GM21737 (cell line): ENCODE measurements around the gene PIWIL1.

Experiments
- ATAC-seq: cut with Tn5 transposase; IDR thresholded peaks from one replicate; pipeline ENCODE4 v1.9.1; 2021; ENCODE audit warnings: mild to moderate bottlenecking, moderate library complexity; ENCODE audit not compliant: unreplicated experiment

Gene PIWIL1

DNA sequence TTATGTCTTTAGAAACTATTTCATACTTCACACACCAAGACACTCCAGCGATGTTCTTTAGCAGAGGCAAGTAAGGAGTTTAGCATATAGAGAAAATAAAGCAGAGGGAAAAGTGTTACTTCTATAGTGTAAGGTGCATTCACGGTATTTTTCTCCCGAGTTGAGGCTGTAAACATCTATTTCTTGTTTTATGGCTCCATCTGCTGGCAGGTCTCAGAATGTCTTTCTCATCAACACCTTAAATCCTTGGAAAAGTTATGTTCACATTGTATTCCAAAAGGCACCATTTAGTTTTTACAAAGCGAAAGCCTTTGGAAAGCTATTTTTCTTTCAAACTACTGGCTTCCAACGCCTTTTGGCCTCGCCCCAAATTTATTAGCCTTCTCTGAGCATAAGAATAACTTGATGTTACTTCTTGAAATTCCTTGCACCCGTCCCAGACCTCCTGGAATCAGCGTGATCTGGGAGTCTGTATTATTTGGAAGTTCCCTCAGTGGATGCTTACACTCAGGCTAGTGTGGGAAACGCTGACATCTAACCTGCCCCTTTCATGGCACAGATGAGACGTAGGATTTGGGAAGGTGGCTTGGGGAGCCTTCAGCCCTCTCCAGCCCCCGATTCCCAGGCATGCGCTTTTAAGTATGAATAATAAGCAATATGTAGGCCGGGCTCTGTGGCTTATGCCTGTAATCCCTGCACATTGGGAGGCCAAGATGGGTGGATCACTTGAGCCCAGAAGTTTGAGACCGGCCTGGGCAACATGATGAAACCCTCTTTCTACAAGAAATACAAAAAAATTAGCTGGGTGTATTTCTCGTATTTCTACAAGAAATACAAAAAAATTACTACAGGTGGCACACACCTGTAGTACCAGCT lies 1.9 kb upstream of the PIWIL1 start:
- ATAC-seq: no peak

DNA sequence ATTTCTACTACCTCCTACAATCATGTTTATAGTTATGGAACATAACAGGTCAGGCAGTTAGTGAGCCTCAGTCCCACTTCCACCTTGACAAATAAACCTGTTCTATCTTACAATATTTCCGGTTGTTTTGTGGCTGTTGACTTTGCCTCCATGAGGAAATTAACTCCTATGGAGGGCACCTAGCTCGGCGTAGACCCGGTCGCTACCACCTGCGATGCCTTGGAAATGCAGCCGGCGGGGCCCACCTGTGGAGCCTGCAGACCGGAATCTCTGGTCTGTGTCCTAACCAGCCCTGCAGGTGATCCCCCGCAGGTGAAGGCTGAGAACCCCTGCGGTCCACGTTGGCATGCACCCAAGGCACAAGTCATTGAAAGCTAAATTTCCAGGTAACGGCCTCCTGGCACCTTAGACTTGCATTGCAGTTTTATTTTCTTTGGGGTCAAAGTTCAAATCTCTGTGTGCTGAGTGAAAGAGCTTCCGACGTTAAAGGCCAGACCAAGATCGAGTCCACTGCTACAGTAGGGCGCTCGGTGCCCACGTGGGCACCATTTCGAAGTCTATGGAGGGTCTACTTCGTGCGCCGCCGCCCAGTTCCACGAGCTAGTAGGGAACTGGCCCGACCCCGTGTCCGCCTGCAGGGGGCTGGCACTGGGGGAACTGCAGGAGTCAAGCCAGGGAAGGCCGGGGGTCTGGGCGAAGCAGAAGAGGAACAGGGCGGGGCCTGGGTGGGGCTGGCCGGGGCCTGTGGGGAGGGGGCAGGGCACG lies 782 bp upstream of the PIWIL1 start:
- ATAC-seq: no peak

DNA sequence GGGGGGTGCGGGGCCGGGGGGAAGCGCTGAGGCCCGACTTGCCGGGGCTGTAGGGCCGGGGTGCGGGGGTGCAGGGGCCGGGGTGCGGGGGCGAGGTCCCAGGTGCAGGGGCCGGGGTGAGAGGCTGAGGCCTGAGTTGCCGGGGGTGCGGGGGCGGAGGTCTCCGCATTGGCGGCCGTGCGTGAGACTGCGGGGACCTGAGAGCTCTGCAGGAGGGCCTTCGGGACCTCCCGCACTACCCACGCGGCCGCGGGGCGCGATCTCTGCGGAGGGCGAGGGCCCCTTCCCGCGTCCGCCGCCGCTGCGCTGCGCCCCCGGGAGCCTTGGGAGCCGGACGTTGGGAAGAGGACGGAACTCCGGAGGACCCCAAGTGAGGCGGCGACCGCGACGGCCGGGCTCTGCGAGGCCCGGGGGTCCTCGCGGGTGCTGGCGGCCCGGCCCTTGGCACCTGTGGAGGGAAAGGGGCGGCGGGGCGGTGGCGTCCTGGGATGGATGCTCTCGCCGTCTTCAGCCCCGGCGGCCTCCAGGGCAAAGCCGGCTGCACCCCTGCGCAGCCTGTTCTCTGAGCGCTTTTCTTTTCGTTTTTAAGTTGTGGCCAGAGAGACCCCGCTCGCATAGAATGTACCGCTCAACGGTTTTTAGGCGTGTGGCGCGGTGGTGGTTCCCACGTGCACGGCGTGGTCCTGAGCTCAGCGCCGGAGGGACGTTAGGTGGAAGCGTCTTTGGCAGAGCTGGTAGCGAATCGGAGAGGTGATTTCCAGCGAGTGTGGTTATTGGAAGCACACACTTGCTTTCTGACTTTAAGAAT lies 1.3 kb downstream of the PIWIL1 start:
- ATAC-seq: no peak

DNA sequence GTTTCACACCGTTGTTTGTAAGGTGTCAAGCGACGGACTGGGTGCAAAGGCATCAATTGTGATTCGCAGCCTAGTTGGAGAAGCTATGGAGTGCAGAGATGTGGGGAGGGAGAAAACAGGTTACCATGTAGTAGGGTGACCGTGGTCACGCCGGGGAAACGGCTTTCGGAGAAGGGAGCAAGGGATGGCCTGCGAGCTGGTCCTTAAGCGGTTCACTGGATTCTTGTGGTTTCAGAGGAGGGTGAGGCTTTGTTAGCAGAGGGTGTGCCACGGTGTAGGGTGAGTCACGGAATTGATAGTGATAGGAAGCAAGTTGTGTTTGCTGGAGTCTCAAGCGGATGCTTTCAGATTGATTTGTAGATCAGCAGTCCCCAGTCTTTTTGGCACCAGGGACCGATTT lies 2.3 kb downstream of the PIWIL1 start:
- ATAC-seq: no peak

DNA sequence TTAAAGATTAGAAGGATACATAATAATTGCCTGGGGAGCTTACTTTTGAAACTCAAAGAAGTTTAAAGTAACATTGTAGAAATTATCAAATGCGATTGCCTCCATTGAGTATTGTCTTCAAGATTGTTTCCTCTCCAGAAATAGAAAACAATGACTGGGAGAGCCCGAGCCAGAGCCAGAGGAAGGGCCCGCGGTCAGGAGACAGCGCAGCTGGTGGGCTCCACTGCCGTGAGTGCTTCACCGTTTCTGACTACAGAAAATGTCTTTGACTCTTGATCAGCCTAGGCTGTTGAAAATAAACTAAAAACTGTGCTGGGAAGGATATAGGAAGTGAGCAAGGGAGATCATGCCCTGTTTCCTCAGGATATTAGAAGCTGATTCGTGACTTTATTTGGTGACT lies 4.8 kb downstream of the PIWIL1 start:
- no peak for ATAC-seq

DNA sequence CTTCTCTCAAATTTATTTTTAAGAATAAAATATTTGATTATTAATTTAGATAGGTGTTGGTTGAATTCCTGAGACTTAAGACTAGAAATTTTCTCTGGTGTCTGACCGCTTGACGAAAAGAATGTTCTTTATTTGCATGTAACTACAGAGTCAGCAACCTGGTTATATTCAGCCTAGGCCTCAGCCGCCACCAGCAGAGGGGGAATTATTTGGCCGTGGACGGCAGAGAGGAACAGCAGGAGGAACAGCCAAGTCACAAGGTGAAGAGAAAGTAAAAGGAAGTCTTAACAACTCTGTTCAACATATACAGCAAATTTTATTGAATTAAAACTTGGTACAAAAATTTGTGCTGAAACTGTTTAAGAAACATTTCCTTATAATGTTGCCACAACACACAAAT lies 5.2 kb downstream of the PIWIL1 start:
- no peak for ATAC-seq

DNA sequence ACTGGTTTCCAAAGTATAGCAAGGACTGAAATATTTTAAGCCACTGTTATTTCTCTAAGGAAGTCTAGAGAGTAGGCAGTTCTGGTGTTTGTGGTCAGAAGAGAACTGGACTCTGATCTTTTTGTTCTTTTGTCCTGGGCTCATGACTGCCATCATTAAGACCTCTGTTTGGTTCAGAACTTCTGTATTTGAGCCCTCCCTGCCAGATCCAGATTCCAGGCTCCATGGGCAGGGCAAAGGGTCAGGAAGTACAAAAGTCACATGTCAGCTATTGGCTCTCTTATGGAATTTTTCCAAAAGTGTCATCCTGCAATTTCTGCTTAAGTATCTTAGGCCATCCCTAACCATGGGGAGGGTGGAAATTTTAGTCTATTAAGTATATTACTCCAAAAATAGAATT lies 6.8 kb downstream of the PIWIL1 start:
- ATAC-seq: no peak

DNA sequence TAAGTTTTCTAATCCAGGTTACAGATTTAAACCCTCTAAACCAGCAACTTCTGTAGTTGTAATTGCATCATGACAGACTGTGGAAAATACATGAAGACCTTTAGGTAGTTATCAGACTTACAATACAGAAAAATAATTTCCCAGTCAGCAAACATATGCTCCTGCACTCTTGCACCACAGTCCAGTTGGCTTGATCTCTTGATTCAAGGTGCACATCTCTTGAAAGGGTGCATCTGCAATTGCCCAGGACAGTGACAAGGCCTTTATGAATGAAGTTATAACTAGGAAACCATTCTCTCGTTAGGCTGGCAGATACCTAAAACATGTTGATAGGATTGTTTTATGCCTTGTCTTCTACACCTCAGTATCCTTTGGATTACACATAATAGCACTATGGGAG lies 7.6 kb downstream of the PIWIL1 start:
- ATAC-seq: no peak

DNA sequence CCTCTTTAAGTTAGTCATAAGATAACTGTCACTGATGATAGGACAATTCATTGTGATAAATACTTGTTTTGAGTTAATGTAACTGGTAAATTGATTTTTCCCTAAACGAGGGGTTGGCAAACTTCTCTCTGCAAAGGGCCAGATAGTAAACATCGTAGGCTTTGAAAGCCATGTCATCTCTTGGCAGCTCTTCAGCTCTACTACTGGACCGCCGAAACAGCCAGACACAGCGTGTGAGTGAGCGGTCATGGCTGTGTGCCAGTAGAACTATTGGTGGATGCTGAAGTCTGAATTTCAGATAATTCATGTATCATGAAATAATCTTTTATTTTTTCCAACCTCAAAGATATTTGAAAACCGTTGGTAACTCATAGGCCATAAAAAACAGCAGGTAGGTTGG lies 9.9 kb downstream of the PIWIL1 start:
- no peak for ATAC-seq

DNA sequence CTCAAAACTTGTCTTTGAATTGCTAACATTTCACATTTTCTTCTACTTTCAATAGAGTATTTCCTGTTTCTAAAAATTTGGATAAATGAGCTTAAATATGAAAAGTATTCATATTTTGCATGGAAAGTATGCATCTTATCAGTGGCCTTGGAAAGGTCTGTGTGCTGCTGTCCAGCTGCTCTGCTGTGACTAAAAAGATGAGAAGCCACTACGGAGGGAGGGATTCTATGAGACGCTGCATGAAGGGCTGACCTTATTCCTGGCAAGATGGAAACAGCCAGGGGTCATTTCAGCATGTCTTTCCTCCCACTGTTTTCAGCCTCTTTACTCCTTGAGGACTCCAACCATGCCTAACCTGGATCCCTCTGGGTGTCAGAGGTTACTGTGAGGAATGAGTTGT lies 13.0 kb downstream of the PIWIL1 start:
- ATAC-seq: no peak

DNA sequence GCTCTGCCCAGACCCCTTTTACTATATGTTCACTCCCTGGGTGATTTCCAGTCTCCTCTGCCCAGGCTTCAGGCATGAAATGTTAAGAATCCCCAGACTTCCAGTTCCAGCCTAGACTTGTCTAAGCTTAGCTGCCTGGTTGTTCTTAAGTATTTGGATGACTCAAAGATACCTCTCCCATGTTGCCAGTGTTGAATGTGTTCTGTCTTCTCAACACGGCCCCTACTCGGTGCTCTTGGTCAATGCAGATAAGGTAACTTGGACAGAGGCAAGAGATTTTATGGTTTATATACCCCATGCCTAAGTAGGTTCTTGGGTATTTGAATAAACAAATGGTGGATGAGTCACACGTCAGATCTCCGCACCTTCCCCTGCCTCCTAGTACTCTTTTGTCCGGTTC lies 13.6 kb downstream of the PIWIL1 start:
- ATAC-seq: no peak

DNA sequence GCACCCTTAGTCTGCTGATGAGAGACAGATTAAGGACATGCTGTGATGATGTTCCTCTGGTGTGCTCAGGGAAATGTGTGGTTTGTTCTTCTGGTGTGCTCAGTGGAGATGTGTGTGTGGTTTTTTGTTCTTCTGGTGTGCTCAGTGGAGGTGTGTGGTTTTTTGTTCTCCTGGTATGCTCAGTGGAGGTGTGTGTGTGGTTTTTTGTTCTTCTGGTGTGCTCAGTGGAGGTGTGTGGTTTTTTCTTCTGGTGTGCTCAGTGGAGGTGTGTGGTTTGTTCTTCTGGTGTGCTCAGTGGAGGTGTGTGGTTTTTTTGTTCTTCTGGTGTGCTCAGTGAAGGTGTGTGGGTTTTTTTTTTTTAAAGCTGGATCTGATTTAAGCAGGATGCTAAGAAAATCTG lies 15.4 kb downstream of the PIWIL1 start:
- no peak for ATAC-seq

DNA sequence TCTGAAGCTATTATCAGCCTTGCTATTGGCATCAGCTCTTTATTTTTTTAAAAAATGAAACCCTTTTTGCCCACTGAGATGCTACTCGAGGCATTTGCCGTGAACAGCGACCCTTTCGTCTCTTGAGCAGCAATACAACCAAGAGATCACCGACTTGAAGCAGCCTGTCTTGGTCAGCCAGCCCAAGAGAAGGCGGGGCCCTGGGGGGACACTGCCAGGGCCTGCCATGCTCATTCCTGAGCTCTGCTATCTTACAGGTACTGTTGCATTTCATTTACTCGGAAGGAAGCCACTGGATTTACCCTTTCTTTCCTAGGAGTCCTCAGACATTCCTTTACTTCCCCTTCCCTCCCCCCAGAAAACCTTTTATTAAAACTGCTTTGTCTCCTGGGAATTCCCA lies 16.7 kb downstream of the PIWIL1 start:
- ATAC-seq: no peak

DNA sequence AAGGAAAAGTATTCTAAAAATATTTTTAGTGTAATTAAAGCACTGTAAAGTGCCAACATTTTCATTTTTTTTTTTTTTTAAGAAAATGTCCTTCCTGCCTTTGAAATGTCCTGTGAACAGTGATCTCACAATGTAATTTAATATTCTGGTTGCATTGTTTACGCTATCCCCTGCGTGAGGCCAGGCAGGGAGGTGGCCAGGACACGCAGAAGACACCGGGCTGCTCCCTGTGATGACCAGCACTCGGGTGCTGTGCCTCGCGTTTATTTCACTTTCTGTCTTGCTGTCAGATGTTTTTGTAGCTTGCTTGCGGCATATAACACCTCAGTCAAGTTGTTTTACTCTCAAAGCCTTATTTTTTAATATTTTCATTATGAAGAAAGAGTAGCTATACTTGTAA lies 18.5 kb downstream of the PIWIL1 start:
- ATAC-seq: no peak

DNA sequence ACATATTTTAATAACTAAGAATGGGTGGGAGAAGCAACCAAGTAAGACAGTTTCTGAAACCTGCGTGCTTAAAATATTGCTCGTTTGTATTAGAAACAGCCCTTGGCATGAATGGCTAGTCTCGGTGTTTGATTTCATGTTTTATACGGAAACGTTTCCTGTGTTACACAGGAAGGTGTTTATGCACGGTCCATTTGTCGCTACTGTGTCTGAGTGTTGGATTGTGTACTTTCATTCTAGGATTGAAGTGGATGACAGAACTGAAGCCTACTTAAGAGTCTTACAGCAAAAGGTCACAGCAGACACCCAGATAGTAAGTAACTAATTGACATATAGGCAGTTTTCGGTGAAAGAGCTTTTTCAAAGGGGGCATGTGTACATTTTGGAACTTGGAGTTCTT lies 19.6 kb downstream of the PIWIL1 start:
- ATAC-seq: no peak

DNA sequence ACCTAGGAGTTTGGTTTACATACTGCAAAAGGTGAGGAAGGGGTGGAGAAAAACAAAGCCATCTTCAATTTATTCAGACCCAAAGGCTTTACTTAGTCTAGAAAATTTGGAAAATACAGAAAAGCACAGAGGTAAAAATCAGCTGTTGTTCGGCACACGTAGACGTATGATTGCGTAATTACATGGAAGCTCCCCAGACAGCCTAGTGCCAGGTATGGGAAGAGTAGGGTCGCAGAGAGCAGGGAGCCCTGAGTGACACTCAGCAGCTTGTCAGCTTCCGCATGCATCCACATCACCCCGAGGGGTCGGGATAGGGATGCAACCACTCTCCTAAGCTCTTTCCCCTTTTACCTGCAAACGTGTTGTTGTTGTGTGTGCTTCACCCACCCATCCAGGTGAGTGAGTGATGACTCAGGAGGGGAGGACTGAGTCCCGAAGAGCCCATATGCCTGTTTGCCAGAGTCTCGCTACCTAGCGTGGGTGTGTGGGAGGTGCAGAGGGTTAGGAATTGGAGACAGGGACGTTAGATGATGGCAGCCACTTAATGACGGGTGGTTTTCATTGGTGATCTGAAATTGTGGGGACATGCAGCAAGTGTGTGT lies 20.1 kb downstream of the PIWIL1 start:
- ATAC-seq: no peak

DNA sequence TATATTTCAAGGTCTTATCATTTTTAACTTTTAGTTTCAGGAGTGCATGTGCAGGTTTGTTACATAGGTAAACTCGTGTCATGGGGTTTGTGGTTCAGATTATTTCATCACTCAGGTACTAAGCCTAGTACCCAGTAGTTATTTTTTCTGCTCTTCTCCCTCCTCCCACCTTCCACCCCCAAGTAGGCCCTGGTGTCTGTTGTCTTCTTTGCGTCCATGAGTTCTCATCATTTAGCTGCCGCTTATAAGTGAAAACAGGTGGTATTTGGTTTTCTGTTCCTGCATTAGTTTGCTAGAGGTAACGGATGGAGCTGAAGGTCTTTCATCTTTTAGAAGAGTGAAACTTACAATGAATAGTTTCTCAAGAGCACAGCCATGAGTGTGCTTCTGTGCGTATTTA lies 24.4 kb downstream of the PIWIL1 start:
- ATAC-seq: no peak

DNA sequence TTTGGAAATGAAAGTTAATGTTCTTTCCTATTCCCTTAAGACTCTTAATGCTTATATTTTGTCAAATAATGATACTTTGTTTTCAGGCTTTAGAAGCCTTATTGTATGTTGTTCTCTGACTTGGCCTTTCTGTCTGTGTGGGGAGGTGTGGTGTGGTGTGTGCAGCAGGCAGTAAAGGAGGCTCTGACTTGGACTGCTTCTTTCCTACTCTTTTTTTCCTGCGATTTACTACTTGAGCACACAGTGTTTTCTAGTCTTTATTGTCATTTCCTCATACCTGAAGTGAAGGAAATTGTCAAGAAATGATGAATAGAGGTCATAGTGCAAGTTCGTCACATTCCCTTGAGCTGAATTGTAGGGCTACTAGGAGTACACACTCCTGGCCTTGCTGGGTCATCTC lies 26.9 kb downstream of the PIWIL1 start:
- no peak for ATAC-seq

DNA sequence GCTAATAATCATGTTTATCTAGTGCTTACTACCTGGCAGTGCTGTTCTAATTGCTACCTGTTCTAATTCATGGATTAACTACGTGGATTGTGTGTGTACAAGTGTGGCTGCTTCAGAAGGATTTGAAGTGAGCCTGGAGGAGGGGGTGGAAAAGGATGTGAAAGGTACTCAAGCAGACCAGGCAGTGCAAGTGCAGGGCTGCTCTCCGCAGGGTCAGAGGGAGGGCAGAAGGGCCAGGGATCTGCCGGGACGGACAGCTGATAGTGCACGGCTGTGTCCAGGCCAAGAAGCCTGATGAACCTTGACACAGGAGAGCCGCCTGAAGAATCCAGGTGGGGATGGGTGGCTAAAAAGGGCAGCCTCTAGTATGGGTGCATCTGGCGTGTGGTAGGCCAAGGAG lies 28.5 kb downstream of the PIWIL1 start:
- no peak for ATAC-seq

DNA sequence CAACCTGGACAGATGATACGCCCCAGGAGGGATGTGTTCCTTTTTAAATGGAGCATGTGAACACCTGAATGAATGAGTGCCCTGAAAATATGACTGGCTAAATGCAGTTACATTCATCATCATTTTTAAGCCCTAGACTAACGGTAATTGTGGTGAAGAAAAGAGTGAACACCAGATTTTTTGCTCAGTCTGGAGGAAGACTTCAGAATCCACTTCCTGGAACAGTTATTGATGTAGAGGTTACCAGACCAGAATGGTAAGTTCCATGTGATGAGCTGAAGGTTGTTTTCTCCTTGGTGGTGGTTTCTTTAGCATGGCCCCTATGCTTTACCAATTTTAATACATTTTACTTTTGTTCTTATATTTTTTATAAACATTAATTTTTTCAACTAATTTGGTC lies 29.3 kb downstream of the PIWIL1 start:
- ATAC-seq: no peak

DNA sequence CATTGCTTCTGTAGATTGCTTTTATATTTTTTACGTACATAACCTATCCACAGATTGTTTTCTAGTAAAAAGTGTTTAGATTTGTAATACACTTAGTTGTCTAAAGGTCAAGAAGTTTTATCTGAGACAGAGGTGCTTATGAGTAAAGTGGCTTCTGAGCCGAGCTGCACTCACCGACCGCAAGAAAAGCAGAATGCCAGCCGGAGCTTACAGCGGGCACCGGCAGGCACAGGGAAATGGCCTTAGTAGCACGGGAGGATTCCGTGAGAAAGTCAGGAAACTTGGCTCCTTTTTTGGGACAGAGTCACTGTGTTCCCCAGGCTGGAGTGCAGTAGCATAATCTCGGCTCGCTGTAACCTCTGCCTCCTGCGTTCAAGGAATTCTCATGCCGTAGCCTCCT lies 29.8 kb downstream of the PIWIL1 start:
- no peak for ATAC-seq
